Measurements from ENCODE around the gene SLC25A4. TPM values are rescaled to one million over a fixed set of nuclear protein-coding genes. Genes with fewer than 3 reads are reported as not detected.

SLC25A4 gene
- total and polyA plus RNA-seq, 3 donors from 2014 or later = 58.7 to 104 (median 60.5) TPM

DNA sequence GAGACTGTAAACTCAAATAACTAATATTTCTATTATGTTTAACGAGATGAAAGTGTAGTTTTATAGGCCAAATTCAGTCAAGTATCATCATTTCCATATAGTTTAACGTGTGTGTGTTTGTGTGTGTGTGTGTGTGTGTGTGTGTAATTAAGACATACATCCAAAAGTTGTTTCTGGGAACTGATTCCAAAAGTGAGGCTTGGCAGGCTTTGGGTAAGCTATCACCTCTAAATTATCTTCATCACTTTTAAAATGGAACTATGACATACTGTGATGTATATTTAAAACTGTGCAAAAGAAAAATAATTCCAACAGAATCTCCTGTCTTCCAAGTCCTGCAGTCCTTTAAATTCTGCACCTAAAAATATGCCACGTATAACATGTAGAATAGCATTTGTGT, 19.1 kb upstream of the SLC25A4 start:
- no peak overlapping the region for H3K27ac ChIP-seq
- intact Hi-C loops (cut with DNase I; ENCODE audit: low total_unique reads) = no loop called here
- no peak overlapping the region for H3K4me3 ChIP-seq
- H3K9me3 ChIP-seq = no peaks in the 10 kb centered on the region
- H3K27me3 ChIP-seq = no peaks in the 10 kb centered on the region
- TF ChIP-seq POLR2A (IDR thresholded peaks at IDR 0.05) (no peak), CTCF (IDR thresholded peaks at IDR 0.05) (no peak)
- H3K4me1 ChIP-seq = no peaks in the 10 kb centered on the region
- WGBS, 2 donors = 65 to 84% methylated on average over 3 of the region's 3 CpGs
- no peaks in the 10 kb centered on the region for H3K36me3 ChIP-seq (ENCODE audit: low read depth, missing control alignments)
- no peak for DNase-seq

GRCh38 chr4:185127021-185127925, 15.8 kb upstream of the SLC25A4 start:
- TF ChIP-seq POLR2A (IDR thresholded peaks at IDR 0.05) (no peak), CTCF (IDR thresholded peaks at IDR 0.05) (no peak)
- intact Hi-C loops (cut with DNase I; ENCODE audit: low total_unique reads) = no loop called here
- Histone ChIP-seq H3K27me3 (no peaks in the 10 kb centered on the region), H3K4me1 (no peaks in the 10 kb centered on the region), H3K9me3 (no peaks in the 10 kb centered on the region), H3K4me3 (peak overlapping the region; percentile 59 to 81), H3K36me3 (ENCODE audit: low read depth, missing control alignments) (no peaks in the 10 kb centered on the region), H3K27ac (peak overlapping the region; percentile 83 to 87)
- WGBS, 2 donors = 8 to 10% methylated on average over 27 to 48 of the region's 64 CpGs
- peak; percentile 65 for DNase-seq

DNA sequence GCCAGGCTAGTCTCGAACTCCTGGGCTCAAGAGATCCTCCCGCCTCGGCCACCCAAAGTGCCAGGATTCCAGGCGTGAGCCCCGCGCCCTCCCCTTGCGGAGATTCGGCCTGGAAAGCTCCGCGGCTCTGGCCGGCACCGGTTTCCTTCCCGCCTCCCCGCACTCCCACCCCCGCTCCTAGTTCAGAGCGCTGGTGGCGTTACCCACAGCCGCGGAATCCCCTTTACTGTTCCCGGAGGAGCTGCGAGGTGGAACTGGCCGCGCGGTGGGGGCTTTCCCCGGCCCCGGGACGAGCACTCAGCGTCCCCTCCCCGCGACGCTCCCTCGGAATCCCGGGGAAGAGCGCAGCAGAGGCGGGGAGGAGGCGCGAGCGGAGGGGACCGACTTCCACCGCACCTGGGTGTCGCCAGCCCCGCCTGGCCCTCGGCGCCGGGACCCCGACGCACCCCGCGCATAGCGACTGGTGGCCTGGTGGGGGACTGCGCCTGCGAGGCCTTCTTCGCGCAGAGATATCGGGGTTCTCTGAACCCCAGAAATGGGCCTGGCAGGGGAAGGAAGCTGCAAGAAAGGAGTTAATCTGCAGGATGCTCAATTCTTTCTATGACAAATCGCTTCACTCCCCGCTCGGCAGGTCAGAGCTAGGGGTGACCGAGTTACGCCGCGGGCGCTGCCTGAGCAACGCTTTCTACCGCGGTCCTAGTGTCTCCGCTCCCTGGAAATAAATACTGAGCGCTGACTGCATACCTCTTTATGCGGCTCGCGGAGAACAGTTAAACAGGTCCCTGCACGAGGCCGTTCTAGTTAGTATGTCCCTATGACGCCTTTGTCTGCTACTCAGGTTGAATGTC, 14.6 kb upstream of the SLC25A4 start:
- TF ChIP-seq POLR2A (IDR thresholded peaks at IDR 0.05) = no peak
- peak in 2 of 3 experiments; percentile 28 to 49 for TF ChIP-seq CTCF (IDR thresholded peaks at IDR 0.05)
- Histone ChIP-seq H3K36me3 (ENCODE audit: low read depth, missing control alignments) (no peaks in the 10 kb centered on the region), H3K27ac (peak overlapping the region; percentile 83 to 87), H3K9me3 (no peaks in the 10 kb centered on the region), H3K4me1 (no peaks in the 10 kb centered on the region), H3K4me3 (peak overlapping the region; percentile 59 to 81), H3K27me3 (no peaks in the 10 kb centered on the region)
- peak; percentile 62 for DNase-seq
- intact Hi-C loops (cut with DNase I; ENCODE audit: low total_unique reads) = no loop called here
- 1 to 2% methylated on average over 44 to 71 of the region's 74 CpGs for WGBS, 2 donors

- Histone ChIP-seq H3K36me3 (ENCODE audit: low read depth, missing control alignments) (no peaks in the 10 kb centered on the region), H3K27ac (no peak overlapping the region), H3K4me1 (peaks cover 8% of the 10 kb centered on the region), H3K9me3 (no peaks in the 10 kb centered on the region), H3K4me3 (no peak overlapping the region), H3K27me3 (no peaks in the 10 kb centered on the region)
- intact Hi-C loops (cut with DNase I; ENCODE audit: low total_unique reads) = no loop called here
- DNase-seq = no peak
- WGBS, 2 donors = 33 to 46% methylated on average over 3 of the region's 3 CpGs
- TF ChIP-seq CTCF (IDR thresholded peaks at IDR 0.05) (peak; percentile 72 to 90 (median 78)), POLR2A (IDR thresholded peaks at IDR 0.05) (no peak)
Measured at GRCh38 chr4:185134307-185134869, 8.7 kb upstream of the SLC25A4 start.

Measured in testis (tissue), 3 donors.